Mesenchymal stem cell (in vitro differentiated cells and primary cell): ENCODE measurements around the gene ZNF593.

Experiments
- DNase-seq: peaks from one replicate; pipeline ENCODE4 v3.0.0-alpha.2; 2013
- H2AFZ ChIP-seq: one replicate; pipeline ENCODE4 v1.6.1; 2013; ENCODE audit warnings: low read depth, mild to moderate bottlenecking, control low read depth, inconsistent platforms, low read length, moderate library complexity
- H2AK5ac ChIP-seq: 2 replicates; pipeline ENCODE4 v1.6.1; 2013; ENCODE audit warnings: low read length, moderate library complexity, mild to moderate bottlenecking, inconsistent platforms; ENCODE audit not compliant: severe bottlenecking
- H2BK120ac ChIP-seq: one replicate; pipeline ENCODE4 v1.6.1; 2013; ENCODE audit warnings: low read depth, mild to moderate bottlenecking, inconsistent platforms, low read length, moderate library complexity
- H2BK12ac ChIP-seq, 2 experiments: one replicate each; pipeline ENCODE4 v1.6.1; 2013; ENCODE audit warnings: inconsistent platforms in 2 of 2, low read length in 2 of 2, mild to moderate bottlenecking in 2 of 2, moderate library complexity in 2 of 2, control low read depth in 1 of 2
- H2BK15ac ChIP-seq: one replicate; pipeline ENCODE4 v1.6.1; 2013; ENCODE audit warnings: mild to moderate bottlenecking, low read depth, inconsistent platforms; ENCODE audit not compliant: poor library complexity, severe bottlenecking
- H2BK5ac ChIP-seq: 2 replicates; pipeline ENCODE4 v1.6.1; 2013; ENCODE audit warnings: low read depth, mild to moderate bottlenecking, low read length, control low read depth, inconsistent platforms; ENCODE audit not compliant: poor library complexity, severe bottlenecking
- H3K14ac ChIP-seq, 2 experiments: one replicate each; pipeline ENCODE4 v1.6.1; 2013; ENCODE audit warnings: inconsistent platforms in 2 of 2, low read length in 2 of 2, control low read depth in 1 of 2, mild to moderate bottlenecking in 1 of 2, moderate library complexity in 1 of 2
- H3K18ac ChIP-seq, 2 experiments: one replicate each; pipeline ENCODE4 v1.6.1; 2013; ENCODE audit warnings: inconsistent platforms in 2 of 2, low read length in 2 of 2, control low read depth in 1 of 2, low read depth in 1 of 2, mild to moderate bottlenecking in 1 of 2
- H3K23ac ChIP-seq, 2 experiments: one replicate each; pipeline ENCODE4 v1.6.1; 2013; ENCODE audit warnings: inconsistent platforms in 2 of 2, low read length in 2 of 2, mild to moderate bottlenecking in 2 of 2, moderate library complexity in 2 of 2, control low read depth in 1 of 2
- H3K27ac ChIP-seq: 2 replicates; pipeline ENCODE4 v1.5.1; 2013; ENCODE audit warnings: mild to moderate bottlenecking, moderate library complexity, low read length, control low read depth, inconsistent platforms; ENCODE audit not compliant: poor library complexity, severe bottlenecking
- H3K27me3 ChIP-seq, 2 experiments: 2 replicates each; pipeline versions ENCODE4 v1.6.1 to v1.7.0; 2013; ENCODE audit warnings: low read length in 2 of 2, mild to moderate bottlenecking in 2 of 2, moderate library complexity in 2 of 2, control low read depth in 1 of 2, inconsistent platforms in 1 of 2; ENCODE audit not compliant: control insufficient read depth in 1 of 2, insufficient read depth in 1 of 2
- H3K36me3 ChIP-seq, 2 experiments: 2 replicates each; pipeline versions ENCODE4 v1.6.1 to v1.7.0; 2013; ENCODE audit warnings: low read length in 2 of 2, control low read depth in 1 of 2, inconsistent platforms in 1 of 2, low read depth in 1 of 2, mild to moderate bottlenecking in 1 of 2; ENCODE audit not compliant: insufficient read depth in 2 of 2, control insufficient read depth in 1 of 2
- H3K4ac ChIP-seq, 2 experiments: one replicate each; pipeline ENCODE4 v1.6.1; 2013; ENCODE audit warnings: inconsistent platforms in 2 of 2, low read length in 2 of 2, mild to moderate bottlenecking in 2 of 2, moderate library complexity in 2 of 2, control low read depth in 1 of 2, low read depth in 1 of 2
- H3K4me1 ChIP-seq: 2 replicates; pipeline ENCODE4 v1.6.1; 2013; ENCODE audit warnings: low read depth, low read length, control low read depth; ENCODE audit not compliant: control insufficient read depth, insufficient read depth
- H3K4me2 ChIP-seq: 2 replicates; pipeline ENCODE4 v1.6.1; 2013; ENCODE audit warnings: low read length, mild to moderate bottlenecking, inconsistent platforms; ENCODE audit not compliant: poor library complexity, severe bottlenecking
- H3K4me3 ChIP-seq, 2 experiments: 2 replicates each; pipeline versions ENCODE4 v1.5.1 to v1.7.0; 2013; ENCODE audit warnings: low read length in 2 of 2, mild to moderate bottlenecking in 2 of 2, control low read depth in 1 of 2, low read depth in 1 of 2; ENCODE audit not compliant: insufficient read depth in 1 of 2
- H3K79me1 ChIP-seq: replicated peaks from 2 replicates; pipeline ENCODE4 v1.6.1; 2013; ENCODE audit warnings: mild to moderate bottlenecking, control low read depth, low read length, inconsistent platforms; ENCODE audit not compliant: poor library complexity, severe bottlenecking
- H3K9ac ChIP-seq: 2 replicates; pipeline ENCODE4 v1.7.0; 2013; ENCODE audit warnings: mild to moderate bottlenecking, low read length, moderate library complexity
- H3K9me3 ChIP-seq: 2 replicates; pipeline ENCODE4 v1.7.0; 2013; ENCODE audit warnings: mild to moderate bottlenecking, low read length; ENCODE audit not compliant: control insufficient read depth
- H4K8ac ChIP-seq: one replicate; pipeline ENCODE4 v1.6.1; 2013; ENCODE audit warnings: inconsistent platforms, mild to moderate bottlenecking, low read length, moderate library complexity
- H4K91ac ChIP-seq: one replicate; pipeline ENCODE4 v1.6.1; 2013; ENCODE audit warnings: mild to moderate bottlenecking, low read length, inconsistent platforms
- WGBS: methylation state at CpG from one replicate; pipeline ENCODE4 v1.1.7; 2013; ENCODE audit warnings: mixed read lengths; 5-methylcytosine and 5-hydroxymethylcytosine counted together

The ZNF593 gene

GRCh38 chr1:26158908-26159742 is 10.6 kb upstream of the ZNF593 start, which contains the start of gene FAM110D:
TSS of gene FAM110D (plus strand) at chr1:26159079. CDS start at chr1:26161292, 2,213 bp downstream.
- Histone ChIP-seq H3K14ac (no peak within 1 kb of the TSS), H3K36me3 (no peaks in the 10 kb centered on the region), H3K27ac (no peak within 1 kb of the TSS), H3K4me2 (no peak within 1 kb of the TSS), H2AK5ac (no peak within 1 kb of the TSS), H2BK12ac (peak within 1 kb of the TSS in 1 of 2 experiments; percentile 16), H3K18ac (peak within 1 kb of the TSS in 1 of 2 experiments; percentile 21), H4K91ac (peak within 1 kb of the TSS; percentile 18), H3K9ac (no peak within 1 kb of the TSS), H3K4ac (peak within 1 kb of the TSS; percentile 15 to 24), H3K4me3 (no peak within 1 kb of the TSS), H2BK120ac (peak within 1 kb of the TSS; percentile 13), H3K23ac (peak within 1 kb of the TSS in 1 of 2 experiments; percentile 47), H3K4me1 (peaks cover 19% of the 10 kb centered on the region), H2AFZ (peak within 1 kb of the TSS; percentile 67), H3K9me3 (no peaks in the 10 kb centered on the region), H2BK5ac (no peak within 1 kb of the TSS), H4K8ac (no peak within 1 kb of the TSS), H3K27me3 (peaks cover 79 to 86% of the 10 kb centered on the region in 2 experiments), H2BK15ac (no peak within 1 kb of the TSS), H3K79me1 (no peaks in the 10 kb centered on the region)
- WGBS, result 38% methylated on average over 6 of the region's 6 CpGs
- DNase-seq, result no peak

- Histone ChIP-seq H3K23ac (no peak overlapping the region), H2BK12ac (no peak overlapping the region), H3K9me3 (no peaks in the 10 kb centered on the region), H2BK120ac (no peak overlapping the region), H3K4ac (no peak overlapping the region), H2BK5ac (no peak overlapping the region), H3K79me1 (no peaks in the 10 kb centered on the region), H3K14ac (no peak overlapping the region), H3K4me3 (no peak overlapping the region), H3K4me2 (no peak overlapping the region), H3K27ac (no peak overlapping the region), H3K18ac (no peak overlapping the region), H4K91ac (no peak overlapping the region), H3K4me1 (peaks cover 23% of the 10 kb centered on the region), H2AK5ac (no peak overlapping the region), H3K9ac (no peak overlapping the region), H2AFZ (no peak overlapping the region), H2BK15ac (no peak overlapping the region), H3K27me3 (peaks cover 73 to 85% of the 10 kb centered on the region in 2 experiments), H3K36me3 (no peaks in the 10 kb centered on the region), H4K8ac (no peak overlapping the region)
- DNase-seq, result no peak
- 52% methylated on average over 4 of the region's 4 CpGs for WGBS
Observed at GRCh38 chr1:26159743-26160039, 10.0 kb upstream of the ZNF593 start.

- Histone ChIP-seq H4K91ac (peak overlapping the region; percentile 11), H3K4me1 (peaks cover 25% of the 10 kb centered on the region), H3K36me3 (no peaks in the 10 kb centered on the region), H2AFZ (peak overlapping the region; percentile 43), H3K9ac (peak overlapping the region; percentile 32), H3K4ac (peak overlapping the region in 1 of 2 experiments; percentile 46), H2AK5ac (no peak overlapping the region), H2BK12ac (no peak overlapping the region), H3K14ac (peak overlapping the region in 1 of 2 experiments; percentile 46), H3K23ac (peak overlapping the region in 1 of 2 experiments; percentile 54), H2BK120ac (no peak overlapping the region), H3K27ac (no peak overlapping the region), H2BK5ac (no peak overlapping the region), H2BK15ac (no peak overlapping the region), H3K79me1 (no peaks in the 10 kb centered on the region), H3K9me3 (no peaks in the 10 kb centered on the region), H3K4me2 (peak overlapping the region; percentile 78), H3K4me3 (peak overlapping the region; percentile 37 to 66), H3K27me3 (peaks cover 62 to 83% of the 10 kb centered on the region in 2 experiments), H3K18ac (peak overlapping the region; percentile 40 to 58), H4K8ac (peak overlapping the region; percentile 81)
- WGBS, result 44% methylated on average over 18 of the region's 18 CpGs
- no peak for DNase-seq
Observed at GRCh38 chr1:26160527-26161414, 8.9 kb upstream of the ZNF593 start.
